ENCODE results near the gene MIDN.

MIDN gene

DNA sequence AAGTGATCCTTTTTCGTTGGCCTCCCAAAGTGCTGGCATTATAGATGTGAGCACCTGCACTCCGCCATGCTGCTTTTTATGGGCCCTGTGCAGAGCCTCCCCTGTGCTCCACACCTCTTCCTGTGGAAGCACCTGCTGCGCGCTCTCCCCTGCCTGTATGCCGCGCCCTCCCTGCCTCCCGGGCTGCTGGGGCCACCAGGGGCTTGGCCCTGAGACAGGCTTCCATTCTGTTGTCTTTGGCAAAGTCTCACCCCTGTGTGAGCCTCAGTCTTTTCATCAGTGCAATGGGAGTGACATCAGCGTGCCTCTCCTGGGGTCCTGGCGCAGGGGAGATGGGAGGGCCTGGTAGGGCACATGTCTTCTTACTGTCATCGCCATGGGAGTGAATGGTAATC lies 28.2 kb downstream of the MIDN start:
- Histone ChIP-seq H3K4me3 (ENCODE audit: insufficient read length, low read depth) (peak overlapping the region; percentile 97), H3K27me3 (ENCODE audit: insufficient read depth, insufficient read length) (no peaks in the 10 kb centered on the region), H3K4me1 (ENCODE audit: insufficient read depth, insufficient read length) (peaks cover 27% of the 10 kb centered on the region), H3K9me3 (ENCODE audit: insufficient read depth, low read length) (no peaks in the 10 kb centered on the region), H3K36me3 (ENCODE audit: insufficient read depth, insufficient read length, low read length) (peaks cover 80% of the 10 kb centered on the region), H3K9ac (ENCODE audit: insufficient read length, low read depth) (peak overlapping the region; percentile 98)
- DNase-seq (ENCODE audit: low read depth, low spot score) = no peak
- TF ChIP-seq YY1 (IDR thresholded peaks at IDR 0.05; ENCODE audit: insufficient read depth, insufficient read length) (no peak), ZNF274 (IDR thresholded peaks at IDR 0.05; ENCODE audit: low read depth, low read length) (no peak), SUZ12 (IDR thresholded peaks at IDR 0.05; ENCODE audit: extremely low read depth, insufficient read depth, insufficient read length) (no peak)

DNA sequence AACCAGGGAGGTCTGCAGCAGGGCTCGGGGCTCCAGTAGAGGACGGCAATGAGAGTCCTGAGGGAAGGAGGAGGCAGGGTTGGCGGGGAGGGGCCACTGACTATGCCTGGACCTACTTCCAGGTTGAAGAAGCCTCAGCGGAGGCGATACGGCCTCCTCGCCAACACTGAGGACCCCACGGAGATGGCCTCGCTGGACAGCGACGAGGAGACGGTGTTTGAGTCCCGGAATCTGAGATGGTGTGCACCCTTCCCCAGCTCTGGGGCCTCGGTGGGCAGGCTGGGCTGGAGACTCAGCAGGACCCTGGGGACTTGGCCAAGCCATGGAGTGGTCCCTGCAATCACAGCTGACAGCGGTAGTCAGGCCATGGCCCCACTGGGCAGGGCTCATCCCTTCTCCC lies 28.7 kb downstream of the MIDN start:
- no peak for DNase-seq (ENCODE audit: low read depth, low spot score)
- Histone ChIP-seq H3K9ac (ENCODE audit: insufficient read length, low read depth) (peak overlapping the region; percentile 98), H3K4me3 (ENCODE audit: insufficient read length, low read depth) (peak overlapping the region; percentile 97), H3K4me1 (ENCODE audit: insufficient read depth, insufficient read length) (peaks cover 22% of the 10 kb centered on the region), H3K27me3 (ENCODE audit: insufficient read depth, insufficient read length) (no peaks in the 10 kb centered on the region), H3K36me3 (ENCODE audit: insufficient read depth, insufficient read length, low read length) (peaks cover 76% of the 10 kb centered on the region), H3K9me3 (ENCODE audit: insufficient read depth, low read length) (no peaks in the 10 kb centered on the region)
- TF ChIP-seq YY1 (IDR thresholded peaks at IDR 0.05; ENCODE audit: insufficient read depth, insufficient read length) (no peak), ZNF274 (IDR thresholded peaks at IDR 0.05; ENCODE audit: low read depth, low read length) (no peak), SUZ12 (IDR thresholded peaks at IDR 0.05; ENCODE audit: extremely low read depth, insufficient read depth, insufficient read length) (no peak)

DNA sequence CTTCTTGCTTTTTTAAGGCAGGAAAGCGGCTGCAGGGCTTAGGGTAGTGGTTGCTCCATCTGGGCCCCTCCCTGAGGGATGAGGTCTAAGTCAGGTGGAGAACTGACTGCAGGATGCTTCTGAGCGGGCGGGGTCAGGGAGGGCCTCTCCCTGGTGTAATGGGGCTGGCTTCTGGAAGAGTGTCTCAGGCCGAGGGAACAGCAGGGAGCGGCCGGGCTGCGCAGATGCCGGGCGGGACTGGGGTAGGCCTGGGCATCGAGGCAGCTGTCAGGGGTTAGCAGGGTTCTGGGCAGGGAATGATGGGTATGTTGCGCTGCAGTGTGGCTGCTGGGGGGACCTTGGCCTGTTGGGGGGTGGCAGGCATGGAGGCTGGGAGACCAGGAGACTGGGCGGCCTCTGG lies 29.7 kb downstream of the MIDN start:
- no peak for DNase-seq (ENCODE audit: low read depth, low spot score)
- TF ChIP-seq YY1 (IDR thresholded peaks at IDR 0.05; ENCODE audit: insufficient read depth, insufficient read length) (no peak), SUZ12 (IDR thresholded peaks at IDR 0.05; ENCODE audit: extremely low read depth, insufficient read depth, insufficient read length) (no peak), ZNF274 (IDR thresholded peaks at IDR 0.05; ENCODE audit: low read depth, low read length) (no peak)
- H3K4me3 ChIP-seq (ENCODE audit: insufficient read length, low read depth) = no peak overlapping the region
- no peaks in the 10 kb centered on the region for H3K27me3 ChIP-seq (ENCODE audit: insufficient read depth, insufficient read length)
- no peaks in the 10 kb centered on the region for H3K9me3 ChIP-seq (ENCODE audit: insufficient read depth, low read length)
- H3K4me1 ChIP-seq (ENCODE audit: insufficient read depth, insufficient read length) = peaks cover 22% of the 10 kb centered on the region
- H3K36me3 ChIP-seq (ENCODE audit: insufficient read depth, insufficient read length, low read length) = peaks cover 65% of the 10 kb centered on the region
- peak overlapping the region; percentile 32 for H3K9ac ChIP-seq (ENCODE audit: insufficient read length, low read depth)

DNA sequence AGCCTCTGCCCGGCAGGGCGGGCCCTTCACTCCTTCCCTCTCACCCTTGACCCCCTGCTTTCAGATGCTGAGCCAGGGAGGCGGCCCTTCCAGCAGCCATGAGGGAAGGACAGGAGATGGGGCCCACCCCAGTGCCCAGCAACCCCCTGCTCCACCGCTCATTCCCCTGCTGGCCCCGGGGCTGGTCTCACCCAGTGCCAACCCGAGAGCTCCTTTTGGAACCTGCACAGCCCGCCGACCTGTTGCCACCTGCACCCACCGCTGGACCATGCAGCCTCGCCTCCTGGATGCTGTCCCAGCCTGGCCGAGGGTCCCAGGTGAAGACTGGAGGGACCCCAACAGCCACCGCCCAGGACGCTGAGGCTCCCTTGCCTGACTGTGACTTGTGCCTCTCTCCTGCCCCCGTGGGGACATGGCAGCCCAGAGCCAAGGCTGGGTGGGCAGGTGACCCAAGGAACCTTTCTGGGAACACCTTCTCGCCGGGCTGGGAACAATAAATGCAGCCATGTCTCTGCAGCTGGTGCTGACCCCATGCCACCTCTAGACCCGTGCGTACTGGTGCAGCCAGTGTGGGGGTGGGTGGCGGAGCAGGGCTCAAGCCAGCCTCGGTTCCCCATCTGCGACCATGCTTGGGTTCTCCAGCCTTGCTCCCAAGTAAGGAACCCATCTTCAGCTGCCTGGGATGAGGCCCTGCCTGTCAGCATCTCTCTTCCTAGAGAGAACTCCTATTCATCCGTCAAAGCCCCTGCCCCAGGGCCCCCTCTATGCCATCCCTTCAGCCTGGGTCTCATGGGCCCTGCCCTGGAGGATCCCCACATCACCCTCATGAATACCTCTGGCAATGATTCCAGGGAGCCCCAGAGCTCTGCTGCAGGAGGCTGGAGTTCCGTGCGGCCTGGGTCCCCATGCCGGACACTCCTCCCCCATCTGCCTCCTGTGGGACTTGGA lies 30.6 kb downstream of the MIDN start:
- no peak overlapping the region for H3K4me3 ChIP-seq (ENCODE audit: insufficient read length, low read depth)
- H3K36me3 ChIP-seq (ENCODE audit: insufficient read depth, insufficient read length, low read length) = peaks cover 56% of the 10 kb centered on the region
- no peak for DNase-seq (ENCODE audit: low read depth, low spot score)
- H3K9me3 ChIP-seq (ENCODE audit: insufficient read depth, low read length) = no peaks in the 10 kb centered on the region
- TF ChIP-seq YY1 (IDR thresholded peaks at IDR 0.05; ENCODE audit: insufficient read depth, insufficient read length) (no peak), ZNF274 (IDR thresholded peaks at IDR 0.05; ENCODE audit: low read depth, low read length) (no peak), SUZ12 (IDR thresholded peaks at IDR 0.05; ENCODE audit: extremely low read depth, insufficient read depth, insufficient read length) (no peak)
- peaks cover 20% of the 10 kb centered on the region for H3K4me1 ChIP-seq (ENCODE audit: insufficient read depth, insufficient read length)
- H3K27me3 ChIP-seq (ENCODE audit: insufficient read depth, insufficient read length) = no peaks in the 10 kb centered on the region
- no peak overlapping the region for H3K9ac ChIP-seq (ENCODE audit: insufficient read length, low read depth)

DNA sequence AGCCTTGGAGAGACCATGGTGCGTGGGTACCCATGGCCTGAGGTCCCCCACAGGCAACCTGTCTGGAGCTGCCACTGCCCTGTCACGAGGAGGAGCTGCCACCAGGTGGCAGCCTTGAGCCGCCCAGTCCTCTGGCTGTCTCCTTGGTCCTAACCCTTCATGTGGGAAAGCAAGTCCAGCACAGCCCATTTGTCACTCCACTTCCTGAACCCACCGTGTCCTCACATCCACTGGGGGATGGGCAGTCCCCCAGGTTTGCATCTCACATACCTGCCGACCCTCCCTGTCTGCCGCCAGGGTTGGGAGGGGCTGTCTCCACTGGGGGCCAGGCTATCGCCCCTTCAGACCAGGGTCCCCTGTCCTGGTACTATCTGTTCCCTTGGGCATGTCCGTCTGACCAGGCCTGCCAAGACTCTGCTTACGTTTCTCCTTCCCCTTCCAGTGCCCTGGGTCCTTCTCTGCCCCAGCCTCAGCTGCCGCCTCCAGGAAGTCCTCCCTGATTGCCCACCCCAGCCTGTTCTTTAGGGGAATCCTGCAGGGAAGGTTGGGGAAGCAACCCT lies 31.5 kb downstream of the MIDN start:
- no peak for DNase-seq (ENCODE audit: low read depth, low spot score)
- Histone ChIP-seq H3K36me3 (ENCODE audit: insufficient read depth, insufficient read length, low read length) (peaks cover 48% of the 10 kb centered on the region), H3K4me1 (ENCODE audit: insufficient read depth, insufficient read length) (peaks cover 20% of the 10 kb centered on the region), H3K9ac (ENCODE audit: insufficient read length, low read depth) (peak overlapping the region; percentile 22), H3K27me3 (ENCODE audit: insufficient read depth, insufficient read length) (peaks cover 3% of the 10 kb centered on the region), H3K9me3 (ENCODE audit: insufficient read depth, low read length) (no peaks in the 10 kb centered on the region), H3K4me3 (ENCODE audit: insufficient read length, low read depth) (no peak overlapping the region)
- TF ChIP-seq ZNF274 (IDR thresholded peaks at IDR 0.05; ENCODE audit: low read depth, low read length) (no peak), SUZ12 (IDR thresholded peaks at IDR 0.05; ENCODE audit: extremely low read depth, insufficient read depth, insufficient read length) (no peak), YY1 (IDR thresholded peaks at IDR 0.05; ENCODE audit: insufficient read depth, insufficient read length) (no peak)

DNA sequence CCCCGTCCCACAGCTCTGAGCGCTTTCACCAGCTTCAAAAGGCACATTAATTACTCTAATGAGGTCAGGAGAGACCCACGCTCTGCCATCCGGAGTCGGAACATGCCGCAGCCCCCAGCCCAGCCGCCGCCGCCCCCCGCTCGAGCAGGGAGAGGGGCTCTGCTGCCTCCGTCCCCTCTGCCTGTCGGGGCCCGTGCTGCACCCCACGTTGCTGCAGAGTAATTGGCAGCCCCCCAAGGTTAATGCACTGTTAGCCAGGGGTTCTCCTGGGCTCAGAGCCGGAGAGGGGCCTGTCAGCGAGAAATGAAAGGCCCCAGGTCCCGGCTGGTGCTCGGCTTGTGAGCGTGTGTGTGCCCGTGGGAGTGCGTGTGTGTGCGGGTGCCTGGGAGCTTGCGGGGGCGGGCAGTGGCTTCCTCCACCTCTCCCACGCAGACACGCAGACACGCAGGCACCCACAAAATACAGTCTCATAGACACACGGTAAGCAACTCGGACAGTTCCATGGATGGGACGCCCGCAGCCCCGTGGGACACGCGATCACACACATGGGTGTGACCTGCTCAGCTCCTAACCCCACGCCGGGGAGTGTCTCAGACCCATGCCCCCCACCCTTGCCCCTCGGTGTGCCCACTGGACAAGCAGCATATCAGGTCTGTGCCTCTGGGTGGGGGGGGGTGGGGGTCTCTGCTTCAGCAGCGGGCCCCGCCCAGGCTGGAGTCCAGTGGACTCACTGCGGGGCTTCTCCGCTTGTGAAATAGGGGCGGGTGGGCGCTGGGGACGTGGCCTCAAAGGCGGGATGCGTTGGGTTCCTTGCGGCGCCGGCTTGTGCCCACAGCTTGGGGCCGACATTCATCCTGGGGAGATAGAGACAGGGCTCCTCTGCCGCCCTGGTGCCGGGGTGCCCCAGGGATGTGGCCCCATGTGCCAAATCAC lies 32.5 kb downstream of the MIDN start:
- peaks cover 10% of the 10 kb centered on the region for H3K27me3 ChIP-seq (ENCODE audit: insufficient read depth, insufficient read length)
- DNase-seq (ENCODE audit: low read depth, low spot score) = no peak
- no peaks in the 10 kb centered on the region for H3K9me3 ChIP-seq (ENCODE audit: insufficient read depth, low read length)
- TF ChIP-seq ZNF274 (IDR thresholded peaks at IDR 0.05; ENCODE audit: low read depth, low read length) = no peak
- no peak for TF ChIP-seq YY1 (IDR thresholded peaks at IDR 0.05; ENCODE audit: insufficient read depth, insufficient read length)
- TF ChIP-seq SUZ12 (IDR thresholded peaks at IDR 0.05; ENCODE audit: extremely low read depth, insufficient read depth, insufficient read length) = no peak
- H3K9ac ChIP-seq (ENCODE audit: insufficient read length, low read depth) = peak overlapping the region; percentile 50
- H3K36me3 ChIP-seq (ENCODE audit: insufficient read depth, insufficient read length, low read length) = peaks cover 46% of the 10 kb centered on the region
- H3K4me3 ChIP-seq (ENCODE audit: insufficient read length, low read depth) = no peak overlapping the region
- peaks cover 26% of the 10 kb centered on the region for H3K4me1 ChIP-seq (ENCODE audit: insufficient read depth, insufficient read length)
